Mesendoderm (in vitro differentiated cells): ENCODE data around the gene ZNF689.

Experiments used
- DNase-seq: peaks from one replicate; pipeline ENCODE4 v3.0.0; 2013
- H2AK5ac ChIP-seq: 2 replicates; pipeline ENCODE4 v1.6.1; 2013; ENCODE audit warnings: low read length, inconsistent platforms
- H2BK120ac ChIP-seq: 2 replicates; pipeline ENCODE4 v1.6.1; 2013; ENCODE audit warnings: low read depth, mild to moderate bottlenecking, low read length, moderate library complexity, mixed read lengths
- H2BK15ac ChIP-seq: replicated peaks from 2 replicates; pipeline ENCODE4 v1.6.1; 2013; ENCODE audit warnings: low read depth, mild to moderate bottlenecking, moderate library complexity
- H2BK5ac ChIP-seq: 2 replicates; pipeline ENCODE4 v1.6.1; 2013; ENCODE audit warnings: low read length, inconsistent platforms
- H3K18ac ChIP-seq: 2 replicates; pipeline ENCODE4 v1.6.1; 2013; ENCODE audit warnings: mild to moderate bottlenecking, low read length, mixed read lengths
- H3K23ac ChIP-seq: one replicate; pipeline ENCODE4 v1.6.1; 2013; ENCODE audit warnings: low read length
- H3K27ac ChIP-seq: 2 replicates; pipeline ENCODE4 v1.5.1; 2013; ENCODE audit warnings: low read depth, mild to moderate bottlenecking, inconsistent platforms, low read length, moderate library complexity
- H3K27me3 ChIP-seq: 2 replicates; pipeline ENCODE4 v1.6.1; 2013; ENCODE audit warnings: low read length, control low read depth, mild to moderate bottlenecking, inconsistent platforms; ENCODE audit not compliant: insufficient read depth, poor library complexity
- H3K36me3 ChIP-seq: 2 replicates; pipeline ENCODE4 v1.6.1; 2013; ENCODE audit warnings: low read length, inconsistent platforms; ENCODE audit not compliant: control insufficient read depth, insufficient read depth
- H3K4ac ChIP-seq: one replicate; pipeline ENCODE4 v1.6.1; 2013; ENCODE audit warnings: low read depth, mild to moderate bottlenecking, low read length, moderate library complexity
- H3K4me1 ChIP-seq: 2 replicates; pipeline ENCODE4 v1.6.1; 2013; ENCODE audit warnings: low read depth, low read length, inconsistent platforms; ENCODE audit not compliant: control insufficient read depth
- H3K4me2 ChIP-seq: 2 replicates; pipeline ENCODE4 v1.6.1; 2013; ENCODE audit warnings: low read length
- H3K4me3 ChIP-seq: 2 replicates; pipeline ENCODE4 v1.5.1; 2013; ENCODE audit warnings: mild to moderate bottlenecking, low read length
- H3K56ac ChIP-seq: one replicate; pipeline ENCODE4 v1.6.1; 2013; ENCODE audit warnings: low read length
- H3K79me1 ChIP-seq: 2 replicates; pipeline ENCODE4 v1.6.1; 2013; ENCODE audit warnings: low read length, inconsistent platforms
- H3K79me2 ChIP-seq: 2 replicates; pipeline ENCODE4 v1.6.1; 2013; ENCODE audit warnings: mild to moderate bottlenecking, low read length; ENCODE audit not compliant: control insufficient read depth, insufficient read depth
- H3K9ac ChIP-seq: 2 replicates; pipeline ENCODE4 v1.6.1; 2013; ENCODE audit warnings: low read length, inconsistent platforms
- H4K5ac ChIP-seq: one replicate; pipeline ENCODE4 v1.6.1; 2013; ENCODE audit warnings: low read length
- H4K8ac ChIP-seq: one replicate; pipeline ENCODE4 v1.6.1; 2013; ENCODE audit warnings: low read depth, mild to moderate bottlenecking, control low read depth, low read length, moderate library complexity
- whole genome bisulfite sequencing: extraction: QIAGEN DNeasy Blood & Tissue Kit; methylation state at CpG from one replicate; pipeline ENCODE4 v1.1.7; 2013; ENCODE audit warnings: low lambda C conversion rate, missing lambda C conversion rate; ENCODE audit not compliant: insufficient coverage; ENCODE audit errors: extremely low coverage; 5-methylcytosine and 5-hydroxymethylcytosine counted together

Gene ZNF689

DNA sequence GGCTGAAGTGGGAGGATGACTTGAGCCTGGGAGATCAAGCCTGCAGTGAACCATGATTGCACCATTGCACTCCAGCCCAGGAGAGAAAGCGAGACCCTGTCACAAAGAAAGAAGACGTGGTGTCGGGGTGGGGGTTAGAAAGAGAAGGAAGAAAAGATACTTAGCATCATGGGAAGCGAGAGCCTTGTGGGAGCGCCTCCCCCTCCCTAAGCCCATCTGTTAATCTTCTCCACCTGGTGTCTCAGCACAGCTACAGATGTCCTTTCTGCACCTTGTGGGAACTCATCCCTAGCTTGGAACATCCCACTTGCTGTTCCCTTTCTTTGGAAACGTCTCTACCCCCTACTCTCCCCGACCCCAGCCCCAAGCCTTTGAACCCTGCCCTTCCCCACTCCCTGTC, 44.7 kb downstream of the ZNF689 start:
- Histone ChIP-seq H3K79me1 (no peaks in the 10 kb centered on the region), H3K9ac (no peak overlapping the region), H4K8ac (no peak overlapping the region), H2BK15ac (no peak overlapping the region), H3K56ac (no peak overlapping the region), H3K27me3 (no peaks in the 10 kb centered on the region), H3K4me1 (no peaks in the 10 kb centered on the region), H2BK5ac (no peak overlapping the region), H3K18ac (no peak overlapping the region), H3K23ac (no peak overlapping the region), H3K79me2 (no peaks in the 10 kb centered on the region), H2AK5ac (no peak overlapping the region), H3K27ac (no peak overlapping the region), H3K4me3 (no peak overlapping the region), H3K4ac (no peak overlapping the region), H3K4me2 (no peak overlapping the region), H3K36me3 (no peaks in the 10 kb centered on the region), H2BK120ac (no peak overlapping the region), H4K5ac (no peak overlapping the region)
- WGBS = no CpG with 5 or more reads among the region's 7 CpGs
- no peak for DNase-seq

DNA sequence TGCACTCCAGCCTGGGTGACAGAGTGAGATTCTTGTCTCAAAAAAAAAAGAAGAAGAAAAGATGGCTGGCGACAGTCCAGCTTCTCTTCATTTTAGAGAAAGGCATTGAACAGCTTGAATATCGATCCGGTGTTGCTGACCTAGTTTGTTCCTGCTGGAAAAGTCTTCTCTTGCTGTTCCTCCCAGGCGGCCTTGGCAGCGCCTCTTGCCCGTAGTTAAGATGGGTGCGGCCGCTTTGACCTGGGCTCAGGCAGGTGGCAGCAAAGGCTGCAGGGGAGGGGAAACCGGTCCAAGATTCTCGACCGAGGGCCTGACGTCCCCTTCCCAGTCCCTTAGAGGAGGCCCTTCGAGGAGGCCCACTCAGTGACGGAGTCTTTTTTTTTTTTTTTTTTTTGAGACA, 48.2 kb downstream of the ZNF689 start:
- H2BK15ac ChIP-seq = no peak overlapping the region
- WGBS = no CpG with 5 or more reads among the region's 14 CpGs
- H3K4me3 ChIP-seq = no peak overlapping the region

DNA sequence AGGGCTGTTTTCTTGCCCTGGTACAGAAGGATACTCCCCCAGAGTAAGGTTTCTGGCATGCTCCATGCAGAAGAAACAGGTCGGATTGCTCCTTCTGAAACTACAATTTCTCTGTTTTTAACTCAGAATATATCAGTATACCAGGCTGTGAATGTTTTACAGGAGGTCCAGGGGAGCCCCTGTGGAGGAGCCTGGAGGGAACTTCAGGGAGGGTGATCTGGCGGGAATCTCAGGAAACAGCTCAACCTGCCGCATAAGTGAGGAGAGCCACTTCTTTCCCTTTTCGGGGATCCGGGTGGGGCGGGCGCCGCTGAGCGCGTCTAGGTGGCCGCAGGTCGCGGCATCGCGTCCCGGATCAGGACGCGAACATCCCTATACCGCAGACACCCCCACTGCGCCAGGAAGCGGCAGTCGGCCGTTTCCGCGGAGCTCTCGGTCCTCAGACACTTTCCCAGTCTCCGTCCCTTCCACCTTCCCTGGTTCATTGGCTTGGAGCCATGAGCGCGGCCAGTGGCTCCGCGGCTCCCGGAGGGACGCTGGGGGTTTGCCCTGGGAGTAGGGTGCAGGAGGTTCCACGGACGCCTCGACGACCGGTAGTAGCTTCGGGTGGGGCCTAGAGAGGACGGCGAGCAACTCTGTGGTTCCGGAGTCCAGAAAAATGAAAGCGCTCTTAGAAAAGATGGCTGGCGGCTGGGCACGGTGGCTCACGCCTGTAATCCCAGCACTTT, 48.9 kb downstream of the ZNF689 start:
- Histone ChIP-seq H3K56ac (peak overlapping the region; percentile 81), H3K4ac (no peak overlapping the region), H3K79me2 (no peaks in the 10 kb centered on the region), H2BK120ac (no peak overlapping the region), H3K23ac (no peak overlapping the region), H3K4me2 (peak overlapping the region; percentile 34), H3K27ac (no peak overlapping the region), H3K9ac (peak overlapping the region; percentile 51), H4K5ac (no peak overlapping the region), H3K36me3 (no peaks in the 10 kb centered on the region), H2BK15ac (no peak overlapping the region), H4K8ac (no peak overlapping the region), H3K4me1 (no peaks in the 10 kb centered on the region), H3K27me3 (no peaks in the 10 kb centered on the region), H3K79me1 (peaks cover 1% of the 10 kb centered on the region), H2BK5ac (no peak overlapping the region), H3K4me3 (no peak overlapping the region), H3K18ac (peak overlapping the region; percentile 43), H2AK5ac (no peak overlapping the region)
- no CpG with 5 or more reads among the region's 46 CpGs for WGBS
- no peak for DNase-seq

More for the DNA sequence above, 48.2 kb downstream of the ZNF689 start:
- no peak overlapping the region for H3K18ac ChIP-seq
- no peaks in the 10 kb centered on the region for H3K4me1 ChIP-seq
- H3K56ac ChIP-seq = no peak overlapping the region
- H3K4ac ChIP-seq = no peak overlapping the region
- no peaks in the 10 kb centered on the region for H3K36me3 ChIP-seq
- no peak overlapping the region for H2BK5ac ChIP-seq
- no peak overlapping the region for H3K9ac ChIP-seq
- H3K27ac ChIP-seq = no peak overlapping the region
- no peak overlapping the region for H4K5ac ChIP-seq
- H3K79me1 ChIP-seq = no peaks in the 10 kb centered on the region
- no peaks in the 10 kb centered on the region for H3K79me2 ChIP-seq
- DNase-seq = no peak
- no peak overlapping the region for H3K23ac ChIP-seq
- H3K4me2 ChIP-seq = no peak overlapping the region
- H4K8ac ChIP-seq = no peak overlapping the region
- no peak overlapping the region for H2BK120ac ChIP-seq
- H2AK5ac ChIP-seq = no peak overlapping the region
- no peaks in the 10 kb centered on the region for H3K27me3 ChIP-seq

DNA sequence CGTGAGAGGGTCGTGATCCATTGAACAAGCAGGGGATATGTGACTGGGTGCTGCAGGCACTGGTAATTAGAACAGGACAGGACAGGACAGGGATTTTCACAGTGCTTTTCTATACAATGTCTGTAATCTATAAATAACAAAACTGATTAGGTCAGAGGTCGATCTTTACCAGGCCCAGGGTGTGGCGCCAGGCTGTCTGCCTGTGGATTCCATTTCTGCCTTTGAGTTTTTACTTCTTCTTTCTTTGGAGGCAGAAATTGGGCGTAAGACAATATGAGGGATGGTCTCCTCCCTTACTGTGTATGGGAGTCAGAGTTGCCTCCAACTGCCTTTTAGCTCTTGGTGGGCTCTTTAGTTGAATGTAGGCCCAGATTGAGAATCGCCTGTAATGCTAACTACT, 50.5 kb downstream of the ZNF689 start:
- Histone ChIP-seq H2BK15ac (no peak overlapping the region), H3K23ac (no peak overlapping the region), H3K4me1 (no peaks in the 10 kb centered on the region), H2BK120ac (no peak overlapping the region), H3K79me1 (peaks cover 3% of the 10 kb centered on the region), H3K9ac (no peak overlapping the region), H3K36me3 (no peaks in the 10 kb centered on the region), H3K4me3 (no peak overlapping the region), H3K79me2 (no peaks in the 10 kb centered on the region), H2AK5ac (no peak overlapping the region), H3K18ac (no peak overlapping the region), H3K27ac (no peak overlapping the region), H3K27me3 (no peaks in the 10 kb centered on the region), H2BK5ac (no peak overlapping the region), H4K8ac (no peak overlapping the region), H3K4ac (no peak overlapping the region), H3K56ac (peak overlapping the region; percentile 74), H3K4me2 (no peak overlapping the region), H4K5ac (no peak overlapping the region)
- WGBS = no CpG with 5 or more reads among the region's 6 CpGs
- no peak for DNase-seq

DNA sequence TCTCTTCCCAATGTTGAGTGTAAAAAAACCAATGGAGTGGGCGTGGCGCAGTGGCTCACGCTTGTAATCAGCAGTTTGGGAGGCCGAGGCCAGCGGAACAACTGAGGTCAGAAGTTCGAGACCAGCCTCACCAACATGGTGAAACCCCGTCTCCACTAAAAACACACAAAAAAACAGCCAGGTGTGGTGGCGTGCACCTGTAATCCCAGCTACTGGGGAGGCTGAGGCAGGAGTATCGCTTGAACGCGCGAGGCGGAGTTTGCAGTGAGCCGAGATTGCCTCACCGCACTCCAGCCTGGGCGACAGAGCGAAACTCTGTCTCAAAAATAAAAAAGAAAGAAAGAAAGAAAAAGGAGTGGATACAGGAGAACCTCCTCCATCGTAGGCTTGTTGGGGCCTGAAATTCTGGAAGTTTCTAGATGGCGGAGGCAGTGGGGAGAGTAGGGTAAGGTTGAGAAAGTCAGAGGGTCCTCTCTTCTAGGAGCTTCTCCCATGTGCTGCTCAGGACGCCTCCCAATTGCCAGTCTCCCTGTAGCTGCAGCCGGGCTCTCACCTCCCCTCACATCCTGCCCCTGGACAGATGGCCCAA, 51.3 kb downstream of the ZNF689 start:
- peaks cover 3% of the 10 kb centered on the region for H3K79me1 ChIP-seq
- peak overlapping the region; percentile 76 for H3K9ac ChIP-seq
- H3K4me2 ChIP-seq = peak overlapping the region; percentile 12
- H2BK5ac ChIP-seq = no peak overlapping the region
- H2AK5ac ChIP-seq = peak overlapping the region; percentile 67
- no CpG with 5 or more reads among the region's 21 CpGs for WGBS
- H4K5ac ChIP-seq = no peak overlapping the region
- no peak overlapping the region for H2BK15ac ChIP-seq
- H3K4ac ChIP-seq = peak overlapping the region; percentile 64
- H3K79me2 ChIP-seq = no peaks in the 10 kb centered on the region
- H3K4me1 ChIP-seq = no peaks in the 10 kb centered on the region
- peak overlapping the region; percentile 60 for H3K27ac ChIP-seq
- no peak overlapping the region for H3K18ac ChIP-seq
- no peak overlapping the region for H2BK120ac ChIP-seq
- H3K56ac ChIP-seq = peak overlapping the region; percentile 87
- DNase-seq = no peak
- no peak overlapping the region for H3K23ac ChIP-seq
- H4K8ac ChIP-seq = no peak overlapping the region
- H3K4me3 ChIP-seq = no peak overlapping the region
- no peaks in the 10 kb centered on the region for H3K27me3 ChIP-seq
- H3K36me3 ChIP-seq = no peaks in the 10 kb centered on the region
